ENCODE measurements around the gene SKP1.
A peak's percentile ranks its signal among the peaks of the same experiment; 100 is the strongest.

The SKP1 gene

GRCh38 chr5:134099288-134099872, 77.4 kb downstream of the SKP1 start:
- peak; percentile 52 for DNase-seq (ENCODE audit: low spot score)
- peak; percentile 15 for TF ChIP-seq CTCF (IDR thresholded peaks at IDR 0.05; ENCODE audit: borderline replicate concordance, control extremely low read depth, extremely low read depth, insufficient read depth, missing control alignments)
- in situ Hi-C loops (cut with MboI; ENCODE audit: low sequenced_read_pairs, unreplicated experiment) = no loop called here

Data from GM13976 (cell line).